Measurements from ENCODE around the gene NOTCH3. TPM values are rescaled to one million over a fixed set of nuclear protein-coding genes. Genes with fewer than 3 reads are reported as not detected.

The NOTCH3 gene
- total and polyA plus RNA-seq, 2 of the 8 experiments (the other 6 are each of a cell fraction or from before 2014, with no cell fraction given) = 37.5 to 107 TPM

DNA sequence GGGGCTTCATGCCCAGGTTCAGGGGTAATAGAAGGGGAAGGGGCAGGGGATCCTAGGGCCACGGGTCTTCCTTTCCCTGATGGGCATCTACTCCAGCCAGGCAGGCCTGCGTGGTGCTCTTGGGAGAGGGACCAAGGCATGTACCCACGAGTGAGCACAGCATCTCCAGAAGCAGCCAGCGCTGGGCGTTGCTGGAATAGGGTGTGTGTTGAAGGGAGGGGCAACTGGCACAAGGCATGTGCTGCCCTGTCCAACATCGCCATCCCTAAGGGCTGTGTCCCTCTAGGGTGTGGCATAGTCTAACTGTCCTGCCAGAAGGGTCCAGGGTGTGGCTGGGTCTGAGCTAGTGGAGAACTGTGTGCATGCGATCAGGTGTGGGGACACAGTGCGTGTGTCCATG, 2.9 kb downstream of the NOTCH3 start (continued):
- TF ChIP-seq KDM5A (IDR thresholded peaks at IDR 0.05; ENCODE audit: low read length) (no peak), RXRA (IDR thresholded peaks at IDR 0.05; ENCODE audit: insufficient read depth, low read depth, low read length) (no peak), BACH1 (IDR thresholded peaks at IDR 0.05; ENCODE audit: low read length) (no peak), JUND (IDR thresholded peaks at IDR 0.05; ENCODE audit: low read length) (no peak), GABPA (IDR thresholded peaks at IDR 0.05; ENCODE audit: borderline replicate concordance, insufficient read depth, low read length) (no peak), RFX5 (IDR thresholded peaks at IDR 0.05; ENCODE audit: borderline replicate concordance, low read depth, low read length) (no peak)

Measured in H1 (cell line).